Left lung (tissue), 10 donors: ENCODE measurements around the gene PFKFB3. TPM values are rescaled to one million over a fixed set of nuclear protein-coding genes. Genes with fewer than 3 reads are reported as not detected.
A peak's percentile ranks its signal among the peaks of the same experiment; 100 is the strongest.
"Not testable (repeated sequence)": the region's sequence is repeated elsewhere in the genome, so short reads cannot be mapped to it uniquely, and the experiment has no call there.

Experiments used
- ATAC-seq: fragments of 200-7000 bp; cut with Tn5 transposase; one replicate; pipeline ENCODE4 v1.9.1; 2020; ENCODE audit warnings: moderate library complexity
- DNase-seq, 4 donors: peaks; one replicate each; pipeline ENCODE4 v3.0.0-alpha.2; 2013 to 2020
- H3K27ac ChIP-seq, 2 donors: fragments of 200-600 bp; sonication (generic) in 1 of 2; one replicate each; pipeline versions ENCODE4 v1.5.0 to v1.8.0; 2020 to 2021
- H3K27me3 ChIP-seq, 2 donors: fragments of 200-600 bp; sonication (generic) in 1 of 2; one replicate each; pipeline versions ENCODE4 v1.5.0 to v1.8.0; 2020 to 2021
- H3K36me3 ChIP-seq, 2 donors: fragments of 200-600 bp; sonication (generic) in 1 of 2; one replicate each; pipeline versions ENCODE4 v1.5.0 to v1.8.0; 2020 to 2021
- H3K4me1 ChIP-seq, 2 donors: fragments of 200-600 bp; one replicate each; pipeline ENCODE4 v1.8.0; 2021
- H3K4me3 ChIP-seq, 2 donors: fragments of 200-600 bp; sonication (generic) in 1 of 2; one replicate each; pipeline versions ENCODE4 v1.5.0 to v1.8.0; 2020 to 2021; ENCODE audit warnings: mild to moderate bottlenecking in 1 of 2
- H3K9me3 ChIP-seq, 2 donors: fragments of 200-600 bp; sonication (generic) in 1 of 2; one replicate each; pipeline versions ENCODE4 v1.5.0 to v1.8.0; 2020 to 2021
- CTCF ChIP-seq, 2 donors: fragments of 200-600 bp; sonication (generic) in 1 of 2; IDR thresholded peaks; one replicate each; pipeline versions ENCODE4 v1.5.0 to v1.8.0; 2021; ENCODE audit warnings: antibody characterized with exemption in 2 of 2
- intact Hi-C, 2 donors: fragments of 100-400 bp; cut with DNase I; formaldehyde crosslinking; loops; one replicate each; pipeline versions ENCODE4 v1.11.2 to v1.14.2; 2022
- polyA plus RNA-seq, 6 donors: library from polyadenylated mRNA; unstranded; fragments of 120-200 nt; gene quantifications; one replicate each; pipeline ENCODE4 v1.2.1, GENCODE V29; 2013; ENCODE audit not compliant: insufficient read length in 6 of 6
- total RNA-seq, 2 donors: library from RNA; stranded (reverse); fragmentation: NEBNext Ultra II Directional; extraction: Animal tissue kit (Norgen Biotek cat#: 25700); gene quantifications; one replicate each; pipeline ENCODE4 v1.2.1, GENCODE V29; 2021
- donor health status: DM: no; HTN: yes; CAD: no.
- donor health status: DM: no; HTN: no; CAD: no.

Gene PFKFB3
- total and polyA plus RNA-seq, 8 donors, result 15.3 to 120 (median 22.5) TPM

- no peaks in the 10 kb centered on the region for H3K36me3 ChIP-seq
- H3K9me3 ChIP-seq, result no peaks in the 10 kb centered on the region
- TF ChIP-seq CTCF (IDR thresholded peaks at IDR 0.05), result no peak
- no peak for DNase-seq
- ATAC-seq, result no peak
- intact Hi-C loops, result no loop called here
- H3K4me3 ChIP-seq, result no peak overlapping the region
- no peaks in the 10 kb centered on the region for H3K27me3 ChIP-seq
- H3K4me1 ChIP-seq, result peaks cover 0 to 11% of the 10 kb centered on the region in 2 donors
- H3K27ac ChIP-seq, result no peak overlapping the region
These were observed 80.9 kb downstream of the PFKFB3 start for GRCh38 chr10:6283655-6284054.

GRCh38 chr10:6290621-6291020 lies 87.9 kb downstream of the PFKFB3 start:
- ATAC-seq, H3K27me3 ChIP-seq, H3K27ac ChIP-seq, H3K4me3 ChIP-seq, H3K36me3 ChIP-seq, DNase-seq, intact Hi-C loops, H3K9me3 ChIP-seq: not testable (repeated sequence)
- H3K4me1 ChIP-seq, result peaks cover 0 to 27% of the 10 kb centered on the region in 2 donors

GRCh38 chr10:6292741-6293151 lies 90.0 kb downstream of the PFKFB3 start:
- no peak for DNase-seq
- peaks cover 0 to 38% of the 10 kb centered on the region in 2 donors for H3K4me1 ChIP-seq
- ATAC-seq, result no peak

GRCh38 chr10:6296425-6296824 lies 93.7 kb downstream of the PFKFB3 start:
- not testable (repeated sequence) for H3K27me3 ChIP-seq, ATAC-seq

More at GRCh38 chr10:6292741-6293151, 90.0 kb downstream of the PFKFB3 start:
- Histone ChIP-seq H3K27me3 (no peaks in the 10 kb centered on the region), H3K36me3 (no peaks in the 10 kb centered on the region), H3K27ac (peak overlapping the region in 1 of 2 donors; percentile 6), H3K4me3 (no peak overlapping the region), H3K9me3 (no peaks in the 10 kb centered on the region)
- no peak for TF ChIP-seq CTCF (IDR thresholded peaks at IDR 0.05)
- intact Hi-C loops, result no loop called here

GRCh38 chr10:6296828-6297251 lies 94.1 kb downstream of the PFKFB3 start:
- DNase-seq (no peak), ATAC-seq (peak; percentile 21)
- Histone ChIP-seq H3K36me3 (no peaks in the 10 kb centered on the region), H3K4me3 (no peak overlapping the region), H3K27me3 (no peaks in the 10 kb centered on the region), H3K27ac (no peak overlapping the region), H3K4me1 (peaks cover 0 to 52% of the 10 kb centered on the region in 2 donors), H3K9me3 (no peaks in the 10 kb centered on the region)
- intact Hi-C loops, result no loop called here
- no peak for TF ChIP-seq CTCF (IDR thresholded peaks at IDR 0.05)

More at GRCh38 chr10:6296425-6296824, 93.7 kb downstream of the PFKFB3 start:
- H3K9me3 ChIP-seq, DNase-seq, H3K4me3 ChIP-seq, H3K27ac ChIP-seq, H3K36me3 ChIP-seq, intact Hi-C loops: not testable (repeated sequence)
- H3K4me1 ChIP-seq, result peaks cover 0 to 54% of the 10 kb centered on the region in 2 donors

- TF ChIP-seq CTCF (IDR thresholded peaks at IDR 0.05), result no peak
- Histone ChIP-seq H3K36me3 (no peaks in the 10 kb centered on the region), H3K4me3 (no peak overlapping the region), H3K27me3 (no peaks in the 10 kb centered on the region), H3K27ac (peak overlapping the region in 1 of 2 donors; percentile 50), H3K4me1 (peaks cover 0 to 50% of the 10 kb centered on the region in 2 donors), H3K9me3 (no peaks in the 10 kb centered on the region)
- intact Hi-C loops, result no loop called here
- DNase-seq (no peak), ATAC-seq (no peak)
These were observed 94.8 kb downstream of the PFKFB3 start for GRCh38 chr10:6297522-6297921.
